ENCODE data around the gene HGF.

- no peak for TF ChIP-seq SMC3 (IDR thresholded peaks at IDR 0.05; ENCODE audit: low read depth, low read length)
- TF ChIP-seq YY1 (IDR thresholded peaks at IDR 0.05; ENCODE audit: low read depth) = no peak
- peak in 1 of 2 experiments; percentile 96; a peak in 2 of 4 replicates for TF ChIP-seq EP300 (IDR thresholded peaks at IDR 0.05; ENCODE audit: borderline replicate concordance in 1 of 2, low read depth in 1 of 2, low read length in 1 of 2)
- TF ChIP-seq CTCF (IDR thresholded peaks at IDR 0.05) = no peak
- no peak for TF ChIP-seq JUND (IDR thresholded peaks at IDR 0.05)
- no peak for TF ChIP-seq FOXM1 (IDR thresholded peaks at IDR 0.05; ENCODE audit: low read depth)
These were observed 29.4 kb downstream of the HGF start for GRCh38 chr7:81740403-81740802.

Measured in SK-N-SH (cell line).